H4 (cell line): Measurements from ENCODE around the gene TOMM40L. TPM values are rescaled to one million over a fixed set of nuclear protein-coding genes. Genes with fewer than 3 reads are reported as not detected.
"Not testable (repeated sequence)": the region's sequence is repeated elsewhere in the genome, so short reads cannot be mapped to it uniquely, and the experiment has no call there.

Source experiments
- DNase-seq: peaks from one replicate; pipeline ENCODE4 v3.0.0-alpha.2; 2015; ENCODE audit warnings: low spot score
- total RNA-seq: library from RNA; depleted of rRNA; stranded (reverse); fragments of >200 nt; shearing (Covaris generic); gene quantifications from 2 replicates; pipeline ENCODE4 v1.2.3, GENCODE V29; 2014

The TOMM40L gene
- total RNA-seq, 1 experiment from 2014 or later, result 8.5 TPM

DNA sequence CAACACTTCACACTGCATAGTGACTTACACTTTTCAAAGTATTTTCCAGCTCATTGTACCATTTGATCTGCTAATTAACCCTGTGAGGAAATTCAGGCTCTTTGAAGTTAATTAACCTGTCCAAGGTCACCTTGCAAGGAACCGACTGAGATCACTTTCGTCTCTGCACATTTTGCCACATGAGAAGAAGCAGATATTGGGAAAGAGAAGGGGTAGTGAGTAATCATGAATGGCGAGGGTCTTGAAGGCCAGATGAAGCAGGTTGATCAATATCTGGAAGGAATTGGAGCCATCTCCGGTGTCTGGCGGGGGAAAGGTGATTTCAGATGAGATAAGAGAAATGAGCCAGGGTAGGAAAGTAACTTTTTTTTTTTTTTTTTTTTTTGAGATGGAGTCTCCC is 5.9 kb upstream of the TOMM40L start:
- no peak for DNase-seq

DNA sequence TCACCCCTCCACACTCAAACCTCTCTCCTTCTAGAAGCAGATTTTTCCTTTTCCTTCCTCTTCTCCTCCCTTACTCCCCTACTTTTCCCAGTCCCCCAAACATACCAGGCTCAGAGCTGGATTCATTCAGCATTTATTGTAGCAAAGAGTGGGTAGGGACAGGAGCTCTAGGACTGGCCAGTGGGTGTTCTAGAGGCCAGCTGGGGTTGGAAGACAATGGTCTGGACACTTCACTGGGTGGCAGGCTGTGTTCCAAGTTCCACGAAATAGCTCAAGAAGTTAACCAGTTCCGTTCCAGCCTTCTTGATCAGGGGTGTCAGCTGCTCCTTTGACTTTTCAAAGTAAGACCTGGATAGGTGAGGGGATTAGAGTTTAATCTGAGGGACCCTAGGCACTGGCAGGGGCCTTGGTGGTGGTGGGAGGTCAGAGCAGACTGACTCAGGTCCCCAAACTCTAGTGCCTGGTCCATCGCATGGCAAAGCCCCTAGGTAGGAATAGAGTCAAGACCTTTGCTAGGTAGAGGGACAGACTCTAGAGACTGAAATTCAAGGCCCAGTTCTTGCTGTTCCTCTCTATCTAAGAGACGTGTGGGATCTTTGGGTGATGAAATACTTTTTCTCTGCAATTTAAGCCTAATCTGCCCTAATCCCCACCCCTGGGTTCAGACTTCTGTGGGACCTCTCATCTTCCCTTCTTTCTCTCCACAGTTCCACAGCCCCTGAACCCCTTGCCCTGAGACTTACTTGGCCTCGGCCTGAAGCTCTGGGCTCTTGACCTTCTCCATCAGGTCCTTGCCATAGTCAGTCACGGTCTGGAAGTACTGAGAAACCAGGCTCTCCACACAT is 3.5 kb upstream of the TOMM40L start:
- DNase-seq, result no peak

DNA sequence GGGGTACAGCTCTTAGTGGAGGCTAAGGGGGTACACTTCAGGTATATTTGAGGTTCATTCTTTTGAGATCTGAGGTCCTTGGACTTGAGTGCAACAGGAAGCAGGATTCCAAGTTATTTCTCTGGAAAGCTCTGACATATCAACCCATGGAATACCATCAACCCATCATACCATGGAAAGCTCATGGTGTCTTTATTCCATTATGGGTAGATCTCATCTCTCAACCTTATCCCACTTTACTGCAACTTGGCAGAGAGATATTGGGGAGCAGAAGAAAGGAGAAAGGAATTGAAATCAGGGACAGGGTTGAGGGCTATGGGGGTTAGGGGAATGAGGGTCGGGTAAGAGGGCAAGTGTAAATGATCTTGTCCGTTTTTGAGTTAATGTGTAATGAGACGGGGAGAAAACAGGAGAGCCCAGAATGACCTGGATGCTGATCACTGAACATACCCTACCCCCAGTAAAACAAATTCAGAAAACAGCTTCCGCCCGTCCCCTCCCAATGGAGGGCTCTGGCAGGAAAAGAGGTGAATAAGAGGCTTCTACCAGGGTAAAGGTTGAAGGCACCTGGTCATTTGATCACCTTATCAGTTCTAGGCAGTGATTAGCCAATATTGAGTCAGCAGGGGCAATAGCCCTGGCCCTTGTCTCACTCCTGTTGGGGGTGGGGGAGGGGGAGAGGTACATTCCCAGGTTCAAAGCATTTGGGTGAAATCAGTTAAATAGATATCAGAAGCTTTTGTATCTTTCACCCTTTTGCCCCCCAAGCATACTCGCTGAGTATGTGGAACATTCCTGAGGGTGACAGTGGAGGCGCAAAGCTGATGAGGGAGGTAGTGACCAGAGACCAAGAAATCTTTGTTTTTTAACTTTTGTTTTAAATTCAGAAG is 1.8 kb upstream of the TOMM40L start:
- no peak for DNase-seq

DNA sequence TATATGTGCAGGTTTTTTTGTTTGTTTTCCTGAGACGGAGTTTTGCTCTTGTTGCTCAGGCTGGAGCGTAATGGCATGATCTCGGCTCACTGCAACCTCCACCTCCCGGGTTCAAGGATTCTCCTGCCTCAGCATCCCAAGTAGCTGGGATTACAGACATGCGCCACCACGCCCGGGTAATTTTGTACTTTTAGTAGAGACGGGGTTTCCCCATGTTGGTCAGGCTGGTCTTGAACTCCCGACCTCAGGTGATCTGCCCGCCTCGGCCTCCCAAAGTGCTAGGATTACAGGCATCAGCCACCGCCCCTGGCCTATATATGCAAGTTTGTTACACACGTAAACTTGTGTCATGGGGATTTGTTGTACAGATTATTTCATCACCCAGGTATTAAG is 1.2 kb upstream of the TOMM40L start:
- DNase-seq, result not testable (repeated sequence)

DNA sequence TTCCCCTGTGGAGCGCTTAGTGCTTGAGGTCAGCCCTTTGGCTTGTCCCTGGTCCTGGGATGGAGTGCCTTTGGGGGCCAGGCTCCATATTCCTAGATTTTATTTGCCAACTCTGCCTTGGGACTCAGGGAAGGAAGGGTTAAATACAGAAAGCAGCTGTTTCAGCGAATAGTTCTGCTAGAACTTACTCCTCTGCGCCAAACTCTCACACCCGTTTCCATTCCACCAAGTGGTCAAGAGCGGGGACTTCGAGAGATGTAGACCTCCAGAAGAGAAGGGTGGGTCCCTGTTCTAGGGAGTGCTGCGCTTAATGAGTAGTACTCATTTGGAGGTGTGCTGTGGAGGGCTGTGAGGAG is 704 bp upstream of the TOMM40L start:
- no peak for DNase-seq

DNA sequence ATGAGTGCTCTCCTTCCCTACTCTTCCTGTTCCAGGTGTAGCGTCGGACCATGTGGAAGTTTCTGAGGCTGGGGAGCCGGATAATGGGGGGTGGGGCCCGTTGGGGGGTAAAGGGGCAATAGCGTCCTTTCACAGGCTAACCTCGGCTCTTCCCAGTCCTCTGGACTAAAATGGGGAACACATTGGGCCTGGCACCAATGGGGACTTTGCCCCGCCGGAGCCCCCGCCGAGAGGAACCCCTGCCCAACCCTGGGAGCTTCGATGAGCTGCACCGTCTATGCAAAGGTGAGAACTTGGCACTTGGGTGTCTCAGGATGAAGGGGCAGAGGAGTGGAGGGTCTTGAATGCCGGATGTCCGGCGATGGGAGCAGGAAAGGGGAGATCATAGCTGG is 456 bp downstream of the TOMM40L start:
- no peak for DNase-seq

DNA sequence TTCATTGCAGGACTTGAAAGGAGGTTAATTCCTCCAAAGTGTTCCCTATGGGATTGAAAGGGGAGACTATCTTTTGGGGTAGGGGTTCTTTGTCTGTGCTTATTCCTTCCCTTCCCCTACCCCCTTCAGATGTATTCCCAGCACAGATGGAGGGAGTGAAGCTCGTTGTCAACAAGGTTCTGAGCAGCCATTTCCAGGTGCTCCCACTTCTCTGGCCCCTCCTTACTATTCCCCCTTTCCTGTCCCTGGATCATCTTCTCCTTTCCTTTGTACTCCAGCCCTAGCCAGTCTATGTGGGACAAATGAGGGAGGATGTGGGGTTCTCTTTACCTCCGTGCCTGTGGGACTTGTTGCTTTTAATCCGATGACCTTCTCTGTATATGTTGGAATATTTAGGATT is 899 bp downstream of the TOMM40L start:
- DNase-seq, result no peak

DNA sequence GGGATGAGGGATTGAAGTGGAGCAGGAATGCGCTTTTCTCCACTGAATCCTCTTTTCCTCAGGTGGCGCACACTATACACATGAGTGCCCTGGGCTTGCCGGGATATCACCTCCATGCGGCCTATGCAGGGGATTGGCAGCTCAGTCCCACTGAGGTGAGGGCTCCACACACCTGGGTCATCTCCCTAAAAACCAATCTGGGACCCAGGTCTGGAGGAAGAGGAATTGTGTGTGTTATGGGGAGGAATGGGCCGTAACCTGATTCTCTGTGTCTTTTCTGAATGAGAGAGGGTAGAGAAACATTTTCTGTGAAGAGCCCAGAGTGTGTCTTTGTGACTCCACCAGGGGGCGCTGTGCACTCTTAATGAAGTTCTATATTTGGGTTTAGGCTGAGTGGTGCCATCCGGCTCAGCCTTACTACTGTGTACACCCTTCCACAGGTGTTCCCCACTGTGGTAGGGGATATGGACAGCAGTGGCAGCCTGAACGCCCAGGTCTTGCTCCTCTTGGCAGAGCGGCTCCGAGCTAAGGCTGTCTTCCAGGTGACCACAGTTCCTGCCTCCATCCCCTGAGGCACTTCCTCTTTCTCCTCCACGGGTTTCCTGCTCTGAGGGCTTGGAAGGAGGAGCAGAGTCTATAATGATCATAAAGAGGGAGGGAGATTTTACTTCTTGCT is 1.5 kb downstream of the TOMM40L start:
- peak; percentile 64 for DNase-seq

DNA sequence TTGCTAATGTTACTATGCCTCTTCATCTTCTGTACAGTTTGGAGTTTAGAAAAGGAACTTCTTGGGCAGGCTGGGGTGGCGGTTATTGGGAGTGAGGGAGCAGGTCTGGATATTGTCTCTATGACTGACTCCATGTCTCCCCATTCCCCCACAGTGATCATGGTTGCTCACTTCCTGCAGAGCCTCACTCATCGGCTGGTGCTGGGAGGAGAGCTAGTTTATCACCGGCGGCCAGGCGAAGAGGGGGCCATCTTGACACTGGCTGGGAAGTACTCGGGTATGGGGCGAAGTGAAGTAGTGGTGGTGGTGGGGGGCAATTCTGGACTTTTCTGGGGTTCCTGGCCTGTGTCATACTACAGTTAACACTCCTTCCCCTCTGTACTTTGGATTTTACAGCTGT is 2.2 kb downstream of the TOMM40L start:
- no peak for DNase-seq

DNA sequence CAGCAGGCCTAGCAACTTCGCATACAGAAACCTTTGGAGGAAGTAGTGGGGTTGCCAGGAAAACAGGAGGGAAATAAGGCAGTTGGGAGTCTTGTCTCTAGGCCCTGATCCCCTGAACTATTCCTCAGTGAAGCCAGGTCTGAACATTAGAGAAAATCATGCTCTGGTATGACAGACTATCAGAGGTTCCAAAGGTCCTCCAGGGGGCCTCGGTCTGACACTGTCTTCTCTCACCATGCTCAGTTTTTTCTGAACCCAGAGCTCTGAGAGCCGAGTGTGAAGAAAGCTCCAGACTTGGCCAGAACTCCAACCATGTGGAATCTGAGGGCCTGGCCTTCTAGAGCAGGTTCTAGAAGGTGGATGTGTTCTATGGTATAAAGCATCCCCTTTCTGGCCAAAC is 4.0 kb downstream of the TOMM40L start:
- no peak for DNase-seq

DNA sequence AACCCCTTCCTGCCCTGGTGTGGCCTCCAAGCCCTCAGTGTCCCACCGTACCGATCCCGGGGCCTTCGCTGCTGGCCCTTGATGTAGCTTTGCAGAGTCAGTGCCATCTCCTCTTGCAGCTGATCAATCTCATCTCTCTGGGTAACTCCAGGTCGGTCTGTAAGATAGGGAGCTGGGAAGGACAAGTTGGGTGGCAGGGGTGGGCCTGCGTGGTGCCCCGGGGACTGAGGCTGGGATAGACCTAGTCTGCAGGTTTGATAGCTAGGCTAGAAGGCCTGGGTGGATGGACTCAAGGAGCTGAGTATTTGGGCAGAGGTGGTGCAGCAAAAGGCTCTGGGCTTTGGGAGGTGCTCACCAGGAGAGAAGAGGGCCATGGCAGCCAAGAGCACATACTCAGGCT is 4.9 kb downstream of the TOMM40L start:
- no peak for DNase-seq

DNA sequence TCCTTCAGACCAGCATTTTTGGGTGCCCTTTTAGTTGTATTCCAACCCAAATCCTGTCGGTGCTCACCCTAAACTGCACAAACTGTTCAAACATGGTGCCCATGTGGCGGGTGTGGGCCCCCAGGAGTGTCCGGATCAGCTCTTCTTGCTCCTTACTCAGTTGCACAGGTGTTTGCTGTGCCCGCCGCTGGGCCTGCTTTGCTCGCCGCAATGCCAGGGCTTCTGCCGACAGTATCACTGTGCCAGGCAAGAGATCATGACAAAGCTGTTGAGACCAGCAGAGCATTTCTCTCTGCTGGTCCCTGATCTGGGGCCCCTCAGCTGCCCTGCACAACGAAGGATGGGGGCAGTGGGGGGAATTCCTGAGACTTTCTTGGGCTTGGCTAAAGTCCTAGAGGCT is 7.2 kb downstream of the TOMM40L start:
- no peak for DNase-seq

DNA sequence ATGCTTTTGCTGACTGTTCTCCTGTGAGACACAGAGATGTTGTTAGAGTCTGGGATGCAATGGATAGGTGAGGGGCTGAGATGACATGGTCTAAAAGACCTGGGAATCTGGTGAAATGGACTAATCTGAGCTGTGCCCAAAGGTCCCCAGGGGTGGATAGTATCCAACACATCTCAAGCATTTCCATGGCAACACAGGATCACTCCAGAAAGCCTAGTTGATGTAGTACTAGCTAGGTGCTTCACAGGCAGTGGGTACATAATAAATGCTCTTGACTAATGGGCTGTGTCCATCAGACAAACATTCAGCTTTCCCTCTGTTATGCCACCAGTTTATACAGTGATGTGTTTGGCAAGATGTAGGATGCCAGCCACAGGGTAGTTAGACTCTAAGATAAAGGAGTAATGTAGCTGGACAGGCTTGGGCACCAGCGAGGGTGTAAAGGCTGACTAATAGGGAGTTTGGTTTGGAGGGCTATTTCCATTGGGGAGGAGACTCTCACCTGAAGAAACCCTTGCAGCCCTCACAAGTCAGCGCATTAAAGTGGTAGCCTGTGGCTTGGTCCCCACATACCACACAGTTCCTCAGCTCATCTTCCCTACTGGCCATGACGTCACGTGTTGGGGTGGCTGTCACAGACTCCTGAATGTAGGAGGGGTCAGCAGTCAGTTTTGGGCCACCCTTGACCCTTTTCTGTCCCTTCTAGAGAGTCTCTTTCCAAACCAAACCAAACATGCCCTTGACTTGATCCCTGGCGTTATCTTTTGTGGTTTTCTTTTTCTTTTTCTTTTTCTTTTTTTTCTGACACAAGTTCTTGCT is 10.3 kb downstream of the TOMM40L start:
- no peak for DNase-seq

DNA sequence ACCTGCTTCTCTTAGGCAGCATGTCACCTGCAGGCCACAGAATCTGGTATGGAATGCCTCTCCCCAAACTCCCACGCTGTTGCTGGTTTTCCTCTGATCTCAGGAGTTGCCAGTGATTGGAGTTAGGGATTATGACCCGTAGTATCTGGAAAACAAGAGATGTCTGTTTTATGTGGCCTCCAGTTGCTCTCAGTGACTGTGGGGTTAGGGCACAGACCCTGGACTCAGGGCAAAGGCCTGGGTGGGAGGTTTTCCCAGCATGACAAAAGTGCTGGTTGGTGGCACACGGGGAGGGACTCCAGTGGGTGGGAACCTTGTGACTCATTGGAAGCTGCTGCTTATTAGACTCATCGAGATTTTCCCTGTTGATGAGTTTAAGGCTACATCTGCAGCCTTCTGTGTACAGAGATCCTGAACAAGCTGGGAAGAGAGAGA is 12.2 kb downstream of the TOMM40L start, which contains the start of gene NR1I3:
NR1I3 (minus strand) TSS at position 165 of the 435 bp plus-strand sequence. CDS start 1,638 bp downstream, outside the sequence.
- DNase-seq, result no peak

DNA sequence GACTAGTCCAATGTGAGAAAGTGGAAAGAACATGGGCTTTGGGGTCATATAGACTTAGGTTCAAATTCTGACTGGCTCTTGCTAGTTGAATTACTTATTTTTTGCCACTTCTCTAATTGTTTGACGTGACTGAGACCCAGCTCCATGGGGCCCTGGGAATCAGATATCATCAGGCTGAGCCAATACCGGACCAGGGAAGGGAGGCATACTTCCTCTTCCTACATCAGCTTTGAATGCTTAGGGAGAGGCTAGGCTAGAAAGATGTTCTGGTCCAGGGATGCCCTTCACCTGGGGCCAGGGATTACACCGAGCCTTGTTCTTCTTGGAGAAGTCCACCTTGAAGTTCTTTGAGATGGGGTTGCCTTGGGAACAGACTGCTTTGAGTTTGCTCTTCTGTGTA is 15.8 kb downstream of the TOMM40L start:
- no peak for DNase-seq

DNA sequence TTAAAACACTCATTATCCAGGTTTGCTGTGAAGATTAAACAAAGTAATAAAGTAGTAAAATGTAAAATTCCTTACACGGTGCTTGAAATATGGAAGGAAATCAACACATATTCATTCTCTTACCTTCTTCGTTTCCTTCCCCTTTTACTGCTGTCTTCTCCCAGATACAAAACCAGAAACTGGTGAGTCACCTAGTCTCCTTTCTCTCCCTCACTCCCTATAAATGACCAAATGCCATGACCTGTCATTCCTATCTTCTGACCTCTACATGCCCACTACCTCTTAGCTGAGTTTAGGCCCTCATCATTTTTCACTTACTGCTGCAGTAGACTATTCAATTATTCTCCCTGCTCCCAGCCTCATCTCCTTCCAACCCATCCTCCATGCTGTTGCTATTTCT is 16.5 kb downstream of the TOMM40L start:
- no peak for DNase-seq

DNA sequence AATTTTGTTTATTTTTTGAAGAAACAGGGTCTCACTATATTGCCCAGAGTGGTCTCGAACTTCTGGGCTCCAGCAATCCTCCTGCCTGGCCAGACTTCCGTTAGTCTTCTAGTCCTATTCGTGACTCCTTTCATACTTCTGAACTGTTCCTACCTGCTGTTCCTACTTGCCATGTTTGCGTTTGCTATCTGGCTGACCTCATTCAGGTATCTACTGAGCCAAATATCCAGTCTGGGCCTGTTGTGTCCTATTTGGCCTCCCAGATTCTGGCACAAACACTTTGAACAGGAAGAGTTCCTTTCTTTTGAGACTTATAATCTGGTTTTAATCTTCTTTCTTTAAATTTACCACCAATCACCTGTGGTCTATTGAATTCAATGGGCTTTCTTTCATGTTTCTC is 19.0 kb downstream of the TOMM40L start:
- DNase-seq, result no peak

DNA sequence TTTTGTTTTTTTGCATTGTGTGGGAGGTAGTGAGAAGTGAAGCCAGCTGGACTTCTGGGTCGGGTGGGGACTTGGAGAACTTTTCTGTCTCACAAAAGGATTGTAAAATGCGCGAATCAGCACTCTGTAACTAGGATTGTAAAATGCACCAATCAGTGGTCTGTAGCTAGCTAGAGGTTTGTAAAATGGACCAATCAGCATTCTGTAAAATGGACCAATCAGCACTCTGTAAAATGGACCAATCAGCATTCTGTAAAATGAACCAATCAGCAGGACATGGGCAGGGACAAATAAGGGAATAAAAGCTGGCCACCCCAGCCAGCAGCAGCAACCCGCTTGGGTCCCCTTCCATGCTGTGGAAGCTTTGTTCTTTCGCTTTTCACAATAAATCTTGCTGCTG is 24.2 kb downstream of the TOMM40L start:
- DNase-seq, result not testable (repeated sequence)

DNA sequence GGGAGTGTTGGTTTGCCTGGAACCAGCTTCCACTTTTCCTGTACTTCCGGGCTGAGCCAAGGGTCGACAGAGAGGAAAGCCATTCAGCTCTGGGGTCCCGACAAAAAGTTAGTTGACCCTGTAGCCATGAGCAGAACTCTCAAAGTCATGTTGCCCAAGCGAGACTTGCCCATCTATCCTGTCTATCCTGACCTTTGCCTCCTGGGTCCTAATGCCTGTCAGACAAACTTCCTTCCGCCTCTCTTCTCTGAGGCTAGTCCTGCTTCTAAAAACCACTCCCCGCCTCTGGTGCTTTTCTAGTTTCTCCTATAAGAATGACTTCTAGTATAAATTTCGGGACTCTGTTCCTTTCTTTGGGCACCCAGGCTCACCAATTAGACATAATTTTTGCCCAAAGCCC is 25.0 kb downstream of the TOMM40L start:
- no peak for DNase-seq

DNA sequence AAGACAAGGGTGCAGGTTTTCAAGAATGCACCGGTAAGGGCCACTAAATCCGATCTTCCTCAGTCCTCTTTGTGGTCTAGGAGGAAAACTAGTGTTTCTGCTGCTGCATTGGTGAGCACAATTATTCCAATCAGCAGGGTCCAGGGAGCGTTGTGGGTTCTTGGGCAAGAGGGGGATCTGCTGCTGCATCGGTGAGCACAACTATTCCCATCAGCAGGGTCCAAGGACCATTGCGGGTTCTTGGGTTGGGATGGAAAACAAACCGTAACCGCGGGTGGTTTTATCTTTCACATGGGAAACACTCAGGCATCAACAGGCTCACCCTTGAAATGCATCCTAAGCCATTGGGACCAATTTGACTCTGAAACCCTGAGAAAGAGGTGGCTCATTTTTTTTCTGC is 25.7 kb downstream of the TOMM40L start:
- DNase-seq, result no peak

DNA sequence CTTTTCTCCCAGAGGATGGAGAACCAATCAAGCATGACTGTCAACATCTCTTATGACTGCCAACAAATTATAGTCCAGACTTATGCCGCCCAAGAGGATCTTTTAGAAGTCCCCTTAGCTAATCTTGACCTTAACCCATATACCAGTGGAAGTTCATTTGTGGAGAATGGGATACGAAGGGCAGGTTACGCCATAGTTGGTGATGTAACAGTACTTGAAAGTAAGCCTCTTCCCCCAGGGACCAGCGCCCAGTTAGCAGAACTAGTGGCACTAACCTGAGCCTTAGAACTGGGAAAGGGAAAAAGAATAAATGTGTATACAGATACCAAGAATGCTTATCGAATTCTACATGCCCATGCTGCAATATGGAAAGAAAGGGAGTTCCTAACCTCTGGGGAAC is 29.4 kb downstream of the TOMM40L start:
- DNase-seq, result not testable (repeated sequence)
